ENCODE measurements around the gene SPTBN1. TPM values are rescaled to one million over a fixed set of nuclear protein-coding genes. Genes with fewer than 3 reads are reported as not detected.
A peak's percentile ranks its signal among the peaks of the same experiment; 100 is the strongest.

Gene SPTBN1
- total and polyA plus RNA-seq, 2 of the 13 experiments (the other 11 are each of a cell fraction or from before 2014, with no cell fraction given), result 123 to 299 TPM

GRCh38 chr2:54558188-54559005, 102.3 kb downstream of the SPTBN1 start (continued):
- TF ChIP-seq SOX5 (CRISPR knock-in tag; IDR thresholded peaks at IDR 0.05; ENCODE audit: borderline replicate concordance) (peak; percentile 68), ZBTB49 (CRISPR knock-in tag; IDR thresholded peaks at IDR 0.05; ENCODE audit: borderline replicate concordance) (0 out of 2 replicates have a peak, but pooled peaks have one; percentile 77), KDM5B (CRISPR knock-in tag; IDR thresholded peaks at IDR 0.05; ENCODE audit: borderline replicate concordance) (peak; percentile 59; the same call in 1 of the 2 replicates), MEF2D (CRISPR knock-in tag; IDR thresholded peaks at IDR 0.05) (no peak; the same call in 1 of the 2 replicates), FOXO4 (CRISPR knock-in tag; conservative IDR thresholded peaks at IDR 0.05) (peak; percentile 88; the same call in 1 of the 2 replicates), POLR2G (IDR thresholded peaks at IDR 0.05; ENCODE audit: low read depth, low read length) (peak; percentile 80), ZNF350 (CRISPR knock-in tag; IDR thresholded peaks at IDR 0.05; ENCODE audit: borderline replicate concordance, low read depth) (peak; percentile 66; the same call in 1 of the 2 replicates), ZNF713 (CRISPR knock-in tag; IDR thresholded peaks at IDR 0.05) (0 out of 2 replicates have a peak, but pooled peaks have one; percentile 74), GATAD2A (CRISPR knock-in tag; IDR thresholded peaks at IDR 0.05) (no peak), TFDP2 (CRISPR knock-in tag; IDR thresholded peaks at IDR 0.05) (no peak), PAX8 (CRISPR knock-in tag; IDR thresholded peaks at IDR 0.05; ENCODE audit: borderline replicate concordance) (0 out of 2 replicates have a peak, but pooled peaks have one; percentile 35), ZNF33B (CRISPR knock-in tag; IDR thresholded peaks at IDR 0.05) (0 out of 2 replicates have a peak, but pooled peaks have one; percentile 52), KIAA2018 (CRISPR knock-in tag; IDR thresholded peaks at IDR 0.05; ENCODE audit: borderline replicate concordance) (no peak)
